Loucy (cell line): ENCODE measurements around the gene TMEM225B.
"Not testable (repeated sequence)": the region's sequence is repeated elsewhere in the genome, so short reads cannot be mapped to it uniquely, and the experiment has no call there.

ENCODE experiments used
- H2AFZ ChIP-seq: fragments of 200-600 bp; sonication (generic); 2 replicates; pipeline ENCODE4 v1.6.0; 2016; ENCODE audit warnings: antibody characterized with exemption, mild to moderate bottlenecking, low read length, moderate library complexity
- H3F3A ChIP-seq: fragments of 200-600 bp; 2 replicates; pipeline ENCODE4 v1.6.0; 2016; ENCODE audit warnings: antibody characterized with exemption, low read depth, mild to moderate bottlenecking
- H3K27me3 ChIP-seq: fragments of 200-600 bp; sonication (generic); 2 replicates; pipeline ENCODE4 v1.6.1; 2014; ENCODE audit warnings: low read length, mild to moderate bottlenecking; ENCODE audit not compliant: insufficient read depth, poor library complexity, severe bottlenecking
- H3K36me3 ChIP-seq: fragments of 200-600 bp; sonication (generic); 2 replicates; pipeline ENCODE4 v1.6.1; 2016; ENCODE audit warnings: low read length; ENCODE audit not compliant: insufficient read depth
- H3K4me1 ChIP-seq: fragments of 200-600 bp; sonication (generic); 2 replicates; pipeline ENCODE4 v1.5.1; 2014; ENCODE audit warnings: low read length, mild to moderate bottlenecking; ENCODE audit not compliant: insufficient read depth, poor library complexity, severe bottlenecking
- H3K4me2 ChIP-seq: fragments of 200-600 bp; sonication (generic); 2 replicates; pipeline ENCODE4 v1.6.0; 2014; ENCODE audit warnings: antibody characterized with exemption, low read length, low read depth, mild to moderate bottlenecking; ENCODE audit not compliant: poor library complexity, severe bottlenecking
- H3K4me3 ChIP-seq: fragments of 200-600 bp; sonication (generic); 2 replicates; pipeline ENCODE4 v1.5.1; 2014; ENCODE audit warnings: low read length, mild to moderate bottlenecking, mixed read lengths; ENCODE audit not compliant: poor library complexity, severe bottlenecking
- H3K79me2 ChIP-seq: fragments of 200-600 bp; sonication (generic); 2 replicates; pipeline ENCODE4 v1.6.1; 2014; ENCODE audit warnings: low read length; ENCODE audit not compliant: insufficient read depth
- H3K9ac ChIP-seq: fragments of 200-600 bp; sonication (generic); 2 replicates; pipeline ENCODE4 v1.6.0; 2014; ENCODE audit warnings: mild to moderate bottlenecking, low read depth, low read length, moderate library complexity; ENCODE audit not compliant: poor library complexity, severe bottlenecking
- H3K9me2 ChIP-seq: fragments of 200-600 bp; sonication (generic); replicated peaks from 2 replicates; pipeline ENCODE4 v1.6.1; 2016; ENCODE audit warnings: low read depth, low read length, mixed read lengths
- H3K9me3 ChIP-seq: fragments of 200-600 bp; sonication (generic); 2 replicates; pipeline ENCODE4 v1.6.1; 2014; ENCODE audit warnings: mild to moderate bottlenecking, antibody characterized with exemption, low read length, low read depth; ENCODE audit not compliant: insufficient read depth
- H4K20me1 ChIP-seq: fragments of 200-600 bp; sonication (generic); 2 replicates; pipeline ENCODE4 v1.6.0; 2014; ENCODE audit warnings: antibody characterized with exemption, low read length, mild to moderate bottlenecking; ENCODE audit not compliant: insufficient read depth, poor library complexity, severe bottlenecking
- CTCF ChIP-seq: fragments of 200-600 bp; sonication (generic); conservative IDR thresholded peaks from 2 replicates; pipeline ENCODE4 v1.5.1; 2014; ENCODE audit warnings: mild to moderate bottlenecking, antibody characterized with exemption, low read length
- EZH2phosphoT487 ChIP-seq: fragments of 200-600 bp; IDR thresholded peaks from 2 replicates; pipeline ENCODE4 v1.6.1; 2018; ENCODE audit warnings: antibody characterized with exemption, mild to moderate bottlenecking, moderate library complexity, borderline replicate concordance

Gene TMEM225B

DNA sequence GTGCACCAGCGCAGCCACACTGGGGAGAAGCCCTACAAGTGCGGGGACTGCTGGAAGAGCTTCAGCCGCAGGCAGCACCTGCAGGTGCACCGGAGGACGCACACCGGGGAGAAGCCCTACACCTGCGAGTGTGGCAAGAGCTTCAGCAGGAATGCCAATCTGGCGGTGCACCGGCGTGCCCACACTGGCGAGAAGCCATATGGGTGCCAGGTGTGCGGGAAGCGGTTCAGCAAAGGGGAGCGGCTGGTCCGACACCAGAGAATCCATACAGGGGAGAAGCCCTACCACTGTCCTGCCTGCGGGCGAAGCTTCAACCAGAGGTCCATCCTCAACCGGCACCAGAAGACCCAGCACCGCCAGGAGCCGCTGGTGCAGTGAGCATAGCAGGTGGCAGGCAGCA lies 31.6 kb downstream of the TMEM225B start:
- Histone ChIP-seq H2AFZ (no peak overlapping the region), H3K27me3 (no peaks in the 10 kb centered on the region), H3K36me3 (peaks cover 84% of the 10 kb centered on the region; the same call in 1 of the 2 replicates), H3K9me2 (no peaks in the 10 kb centered on the region), H3F3A (no peaks in the 10 kb centered on the region), H3K4me1 (peaks cover 22% of the 10 kb centered on the region), H4K20me1 (no peaks in the 10 kb centered on the region), H3K4me2 (no peak overlapping the region), H3K79me2 (peaks cover 42% of the 10 kb centered on the region), H3K9ac (no peak overlapping the region), H3K4me3 (no peak overlapping the region), H3K9me3 (no peaks in the 10 kb centered on the region)
- TF ChIP-seq CTCF (no peak), EZH2phosphoT487 (no peak)

DNA sequence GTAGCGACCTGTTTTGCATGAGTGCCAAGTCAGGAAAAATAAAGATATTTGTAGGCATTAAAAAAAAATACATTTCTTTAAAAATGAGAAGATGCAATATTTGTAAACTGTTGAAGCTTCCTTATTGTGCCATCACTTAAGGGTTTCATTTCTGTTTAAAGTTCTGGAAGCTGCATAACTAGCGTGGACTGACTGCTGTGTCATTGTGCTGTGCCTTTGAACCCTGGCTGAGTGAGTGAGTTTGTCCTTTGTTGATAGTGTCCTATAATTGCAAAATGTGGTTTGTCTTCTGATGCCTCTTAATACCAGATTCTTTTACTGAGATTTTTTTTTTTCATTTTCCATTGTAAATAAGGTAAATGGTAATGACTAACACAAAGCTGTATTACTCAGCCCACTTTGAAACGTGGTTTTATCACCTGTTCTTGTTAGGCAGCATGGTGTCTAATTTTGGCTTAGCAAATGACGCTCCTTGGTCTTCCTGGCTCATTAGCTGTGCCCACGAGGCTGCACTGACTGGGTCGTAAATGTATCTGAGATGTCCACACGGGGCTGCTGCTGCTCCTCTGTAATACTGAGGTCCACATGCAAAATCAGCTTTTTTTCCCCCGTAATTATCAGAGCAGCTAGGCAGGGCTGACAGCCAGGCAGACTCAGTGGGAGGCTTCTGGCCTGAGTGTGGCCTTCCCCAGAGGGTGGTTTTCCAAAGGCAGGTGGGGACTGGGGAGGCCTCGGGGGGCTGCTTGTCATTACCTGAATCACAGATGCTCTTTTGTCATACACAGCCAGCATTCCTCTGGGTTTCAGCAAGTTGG lies 33.4 kb downstream of the TMEM225B start:
- Histone ChIP-seq H3K4me1 (peaks cover 3% of the 10 kb centered on the region), H3K4me2 (no peak overlapping the region), H2AFZ (no peak overlapping the region), H3F3A (no peaks in the 10 kb centered on the region), H3K9me2 (no peaks in the 10 kb centered on the region), H4K20me1 (no peaks in the 10 kb centered on the region), H3K79me2 (peaks cover 24% of the 10 kb centered on the region), H3K27me3 (no peaks in the 10 kb centered on the region), H3K36me3 (peaks cover 76% of the 10 kb centered on the region; the same call in 1 of the 2 replicates), H3K4me3 (no peak overlapping the region), H3K9ac (no peak overlapping the region), H3K9me3 (no peaks in the 10 kb centered on the region)
- TF ChIP-seq CTCF = peak; percentile 45
- TF ChIP-seq EZH2phosphoT487 = no peak

GRCh38 chr7:99637414-99637813 lies 39.3 kb downstream of the TMEM225B start:
- H2AFZ ChIP-seq, H3K9me2 ChIP-seq, H3F3A ChIP-seq, H3K79me2 ChIP-seq, H3K9ac ChIP-seq, H3K27me3 ChIP-seq, H3K9me3 ChIP-seq, H3K4me1 ChIP-seq, H3K4me2 ChIP-seq, H4K20me1 ChIP-seq, H3K4me3 ChIP-seq: not testable (repeated sequence)
- peaks cover 22% of the 10 kb centered on the region; the same call in 1 of the 2 replicates for H3K36me3 ChIP-seq

DNA sequence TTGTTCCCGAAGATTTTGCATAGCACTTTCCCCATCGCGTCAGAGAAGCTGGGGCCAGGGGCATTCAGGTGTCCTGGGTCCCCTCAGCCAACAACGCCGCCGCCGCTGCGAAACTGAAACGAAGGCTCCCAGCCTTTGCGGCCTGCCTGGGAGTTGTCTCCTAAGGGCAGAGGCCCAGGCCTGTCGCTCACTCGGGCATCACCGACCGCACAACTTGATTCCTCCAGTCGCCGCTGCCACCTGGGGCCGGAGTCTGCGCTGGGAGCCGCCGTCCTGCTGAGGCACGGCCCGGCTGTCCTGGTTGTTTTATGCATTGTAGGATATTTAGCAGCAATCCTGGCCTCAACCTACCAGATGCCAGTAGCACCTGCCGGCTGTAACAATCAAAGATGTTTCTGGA lies 40.7 kb downstream of the TMEM225B start:
- H3K9ac ChIP-seq = no peak overlapping the region
- no peaks in the 10 kb centered on the region for H3K79me2 ChIP-seq
- H3K9me2 ChIP-seq = no peaks in the 10 kb centered on the region
- no peak overlapping the region for H3K4me3 ChIP-seq
- no peak overlapping the region for H2AFZ ChIP-seq
- H3K27me3 ChIP-seq = no peaks in the 10 kb centered on the region
- TF ChIP-seq EZH2phosphoT487 (no peak), CTCF (no peak)
- H4K20me1 ChIP-seq = no peaks in the 10 kb centered on the region
- no peaks in the 10 kb centered on the region for H3F3A ChIP-seq
- H3K4me1 ChIP-seq = no peaks in the 10 kb centered on the region
- no peak overlapping the region for H3K4me2 ChIP-seq
- H3K36me3 ChIP-seq = peaks cover 9% of the 10 kb centered on the region; the same call in 1 of the 2 replicates
- H3K9me3 ChIP-seq = no peaks in the 10 kb centered on the region
